ENCODE measurements around the gene TNFRSF18. TPM values are rescaled to one million over a fixed set of nuclear protein-coding genes. Genes with fewer than 3 reads are reported as not detected.

TNFRSF18 gene
- total RNA-seq, 2 donors from 2014 or later: 0.95 to 1.7 TPM

DNA sequence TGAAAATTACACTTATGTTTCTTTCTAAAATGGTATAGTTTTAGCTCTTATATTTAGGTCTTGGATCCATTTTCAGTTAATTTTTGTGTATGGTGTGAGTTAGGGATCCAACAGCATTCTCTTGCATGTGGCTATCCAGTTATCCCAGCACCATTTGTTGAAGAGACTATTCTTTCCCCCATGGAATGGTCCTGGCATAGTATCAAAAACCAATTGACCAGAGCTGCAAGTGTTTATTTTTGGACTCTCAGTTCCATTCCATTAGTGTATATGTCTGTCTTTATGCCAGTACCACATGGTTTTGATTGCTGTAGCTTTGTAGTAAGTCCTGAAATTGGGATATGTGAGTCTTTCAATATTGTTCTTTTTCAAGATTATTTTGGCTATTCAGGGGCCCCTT lies 18.5 kb downstream of the TNFRSF18 start:
- no peaks in the 10 kb centered on the region for H3K27me3 ChIP-seq (ENCODE audit: control insufficient read depth, insufficient read depth, low read length, poor library complexity, severe bottlenecking)
- TF ChIP-seq, protein P1, sequence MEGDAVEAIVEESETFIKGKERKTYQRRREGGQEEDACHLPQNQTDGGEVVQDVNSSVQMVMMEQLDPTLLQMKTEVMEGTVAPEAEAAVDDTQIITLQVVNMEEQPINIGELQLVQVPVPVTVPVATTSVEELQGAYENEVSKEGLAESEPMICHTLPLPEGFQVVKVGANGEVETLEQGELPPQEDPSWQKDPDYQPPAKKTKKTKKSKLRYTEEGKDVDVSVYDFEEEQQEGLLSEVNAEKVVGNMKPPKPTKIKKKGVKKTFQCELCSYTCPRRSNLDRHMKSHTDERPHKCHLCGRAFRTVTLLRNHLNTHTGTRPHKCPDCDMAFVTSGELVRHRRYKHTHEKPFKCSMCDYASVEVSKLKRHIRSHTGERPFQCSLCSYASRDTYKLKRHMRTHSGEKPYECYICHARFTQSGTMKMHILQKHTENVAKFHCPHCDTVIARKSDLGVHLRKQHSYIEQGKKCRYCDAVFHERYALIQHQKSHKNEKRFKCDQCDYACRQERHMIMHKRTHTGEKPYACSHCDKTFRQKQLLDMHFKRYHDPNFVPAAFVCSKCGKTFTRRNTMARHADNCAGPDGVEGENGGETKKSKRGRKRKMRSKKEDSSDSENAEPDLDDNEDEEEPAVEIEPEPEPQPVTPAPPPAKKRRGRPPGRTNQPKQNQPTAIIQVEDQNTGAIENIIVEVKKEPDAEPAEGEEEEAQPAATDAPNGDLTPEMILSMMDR (conservative IDR thresholded peaks at IDR 0.05): no peak
- H3K27ac ChIP-seq (ENCODE audit: low read depth, low read length): no peak overlapping the region
- no peak for DNase-seq
- Mint-ChIP-seq H3K4me1 (no peaks in the 10 kb centered on the region), H3K9me3 (peaks cover 24% of the 10 kb centered on the region), H3K27ac (no peak overlapping the region), H3K36me3 (ENCODE audit: low read depth) (no peaks in the 10 kb centered on the region), H3K27me3 (ENCODE audit: insufficient read depth) (peaks cover 9% of the 10 kb centered on the region), H3K4me3 (no peak overlapping the region)
- H3K9ac ChIP-seq (ENCODE audit: extremely low read depth, low read length, poor library complexity, severe bottlenecking): no peak overlapping the region
- H3K4me1 ChIP-seq (ENCODE audit: control insufficient read depth, insufficient read depth, low read length): no peaks in the 10 kb centered on the region
- H3K4me3 ChIP-seq (ENCODE audit: low read length): no peak overlapping the region
- H3K36me3 ChIP-seq (ENCODE audit: control insufficient read depth, insufficient read depth, low read length): no peaks in the 10 kb centered on the region
- H3K9me3 ChIP-seq (ENCODE audit: control insufficient read depth, low read length): peaks cover 20% of the 10 kb centered on the region

DNA sequence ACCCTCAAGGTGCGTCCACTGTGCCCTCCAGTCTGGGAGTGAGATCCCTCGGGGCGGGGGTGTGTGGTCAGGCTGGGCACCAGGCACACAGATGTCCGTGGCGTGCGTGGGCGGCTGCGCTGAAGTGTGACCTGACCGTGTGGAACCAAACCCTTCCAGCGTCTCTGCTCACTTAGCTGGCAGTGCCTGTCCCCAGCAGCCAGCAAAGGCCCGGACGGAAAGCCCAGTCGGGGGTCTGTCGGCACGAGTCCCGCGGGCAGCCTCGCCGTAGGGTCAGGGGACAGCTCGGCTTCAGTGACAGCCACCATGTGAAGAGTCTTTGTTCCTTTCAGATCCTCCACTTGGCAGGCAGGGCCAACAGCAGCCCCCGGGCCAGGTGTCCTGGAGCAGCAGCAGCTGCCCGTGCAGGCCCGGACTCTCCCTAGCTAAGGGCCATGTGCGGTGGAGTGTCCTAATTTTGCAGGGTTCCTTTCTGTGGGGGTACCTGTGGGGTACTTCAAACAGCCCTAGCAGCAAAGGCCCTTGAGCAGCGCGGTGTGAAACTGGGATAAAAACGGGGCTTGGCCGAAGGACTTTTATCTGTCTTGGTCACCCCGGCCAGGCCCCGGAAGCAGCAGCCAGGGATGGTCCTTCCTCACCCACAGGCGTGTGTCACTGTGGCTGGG lies 21.2 kb downstream of the TNFRSF18 start:
- Mint-ChIP-seq H3K4me3 (no peak overlapping the region), H3K36me3 (ENCODE audit: low read depth) (no peaks in the 10 kb centered on the region), H3K27me3 (ENCODE audit: insufficient read depth) (peaks cover 5% of the 10 kb centered on the region), H3K27ac (no peak overlapping the region), H3K9me3 (peaks cover 6% of the 10 kb centered on the region), H3K4me1 (no peaks in the 10 kb centered on the region)
- Histone ChIP-seq H3K27me3 (ENCODE audit: control insufficient read depth, insufficient read depth, low read length, poor library complexity, severe bottlenecking) (no peaks in the 10 kb centered on the region), H3K36me3 (ENCODE audit: control insufficient read depth, insufficient read depth, low read length) (no peaks in the 10 kb centered on the region), H3K9me3 (ENCODE audit: control insufficient read depth, low read length) (no peaks in the 10 kb centered on the region), H3K9ac (ENCODE audit: extremely low read depth, low read length, poor library complexity, severe bottlenecking) (no peak overlapping the region), H3K27ac (ENCODE audit: low read depth, low read length) (no peak overlapping the region), H3K4me1 (ENCODE audit: control insufficient read depth, insufficient read depth, low read length) (no peaks in the 10 kb centered on the region), H3K4me3 (ENCODE audit: low read length) (no peak overlapping the region)
- DNase-seq: peak; percentile 34
- TF ChIP-seq, protein P1 (conservative IDR thresholded peaks at IDR 0.05): no peak
- 90 to 94% methylated on average over 20 to 31 of the region's 31 CpGs for WGBS, 2 experiments (ENCODE audit: insufficient coverage in 1 of 2, insufficient read length in 1 of 2)

DNA sequence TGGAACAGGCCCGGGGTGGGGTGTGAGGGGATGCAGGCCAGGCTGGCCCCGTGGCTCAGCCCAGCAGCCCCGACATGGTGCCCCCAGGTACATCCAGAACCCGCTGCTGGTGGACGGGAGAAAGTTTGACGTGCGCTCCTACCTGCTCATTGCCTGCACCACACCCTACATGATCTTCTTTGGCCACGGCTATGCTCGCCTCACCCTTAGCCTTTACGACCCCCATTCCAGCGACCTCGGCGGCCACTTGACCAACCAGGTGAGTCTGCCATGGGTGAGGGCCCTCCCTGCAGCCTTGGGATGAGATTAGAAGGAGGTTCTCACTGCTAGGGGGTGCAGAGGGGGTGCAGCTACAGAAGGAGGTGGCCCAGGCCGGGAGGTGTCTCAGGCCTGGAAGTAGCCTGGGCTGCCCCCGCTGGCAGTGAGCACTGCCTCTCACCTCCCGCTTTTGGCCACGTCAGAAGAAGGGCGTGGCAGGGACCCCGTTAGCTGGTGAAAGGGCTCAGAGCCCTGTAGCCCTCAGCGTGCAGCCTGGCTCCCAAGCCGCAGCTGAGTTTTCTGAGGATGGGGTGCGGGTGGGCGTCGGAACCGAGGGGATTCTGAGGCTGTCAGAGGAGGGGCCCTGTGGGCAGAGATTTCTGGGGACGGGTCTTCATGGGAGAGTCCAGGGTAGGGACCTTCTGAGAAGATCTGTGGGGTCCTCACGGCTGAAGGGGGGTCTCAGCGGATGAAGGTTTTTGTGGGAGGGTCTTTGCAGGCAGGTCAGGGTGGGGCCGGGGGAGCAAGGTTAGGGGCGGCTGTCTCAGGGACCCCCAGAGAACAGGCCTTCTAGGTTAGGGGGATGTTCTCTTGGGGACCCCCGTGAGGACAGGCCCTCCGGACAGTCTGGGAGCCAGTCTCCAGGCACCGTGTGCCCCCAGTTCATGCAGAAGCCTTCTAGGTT lies 22.3 kb downstream of the TNFRSF18 start:
- H3K27me3 Mint-ChIP-seq (ENCODE audit: insufficient read depth): peaks cover 4% of the 10 kb centered on the region
- peak; percentile 38 for DNase-seq

More for the DNA sequence above, 22.3 kb downstream of the TNFRSF18 start:
- H3K4me3 ChIP-seq (ENCODE audit: low read length): no peak overlapping the region
- TF ChIP-seq, protein P1 (conservative IDR thresholded peaks at IDR 0.05): no peak
- H3K9ac ChIP-seq (ENCODE audit: extremely low read depth, low read length, poor library complexity, severe bottlenecking): no peak overlapping the region
- Mint-ChIP-seq H3K4me1 (no peaks in the 10 kb centered on the region), H3K9me3 (peaks cover 3% of the 10 kb centered on the region), H3K36me3 (ENCODE audit: low read depth) (no peaks in the 10 kb centered on the region), H3K4me3 (no peak overlapping the region), H3K27ac (no peak overlapping the region)
- H3K4me1 ChIP-seq (ENCODE audit: control insufficient read depth, insufficient read depth, low read length): no peaks in the 10 kb centered on the region
- H3K27ac ChIP-seq (ENCODE audit: low read depth, low read length): no peak overlapping the region
- 92 to 93% methylated on average over 19 to 30 of the region's 33 CpGs for WGBS, 2 experiments (ENCODE audit: insufficient coverage in 1 of 2, insufficient read length in 1 of 2)
- H3K27me3 ChIP-seq (ENCODE audit: control insufficient read depth, insufficient read depth, low read length, poor library complexity, severe bottlenecking): no peaks in the 10 kb centered on the region
- no peaks in the 10 kb centered on the region for H3K9me3 ChIP-seq (ENCODE audit: control insufficient read depth, low read length)
- no peaks in the 10 kb centered on the region for H3K36me3 ChIP-seq (ENCODE audit: control insufficient read depth, insufficient read depth, low read length)
